Ramos (cell line): ENCODE measurements around the gene ICE2.

Experiments used
- in situ Hi-C: fragments of 300-500 bp; cut with MboI; formaldehyde crosslinking; loops from one replicate; pipeline ENCODE4 v1.14.3; 2022; ENCODE audit warnings: low sequenced_read_pairs; ENCODE audit not compliant: unreplicated experiment

ICE2 gene

DNA sequence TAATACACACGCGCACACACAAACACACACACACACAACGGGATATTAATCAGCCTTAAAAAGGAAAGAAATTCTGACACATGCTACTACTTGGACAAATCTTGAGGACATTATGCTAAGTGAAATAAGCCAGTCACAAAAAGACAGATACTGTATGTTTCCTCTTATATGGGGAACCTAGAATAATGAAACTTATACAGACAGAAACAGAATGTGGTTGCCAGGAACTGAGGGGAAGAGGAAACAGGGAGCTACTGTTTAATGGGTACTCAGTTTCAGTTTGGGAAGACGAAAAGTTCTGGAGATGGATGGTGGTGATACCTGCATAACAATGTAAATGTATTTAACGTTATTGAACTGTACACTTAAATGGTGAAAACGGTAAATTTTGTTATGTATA lies 20.2 kb downstream of the ICE2 start:
- in situ Hi-C loops, result no loop called here

DNA sequence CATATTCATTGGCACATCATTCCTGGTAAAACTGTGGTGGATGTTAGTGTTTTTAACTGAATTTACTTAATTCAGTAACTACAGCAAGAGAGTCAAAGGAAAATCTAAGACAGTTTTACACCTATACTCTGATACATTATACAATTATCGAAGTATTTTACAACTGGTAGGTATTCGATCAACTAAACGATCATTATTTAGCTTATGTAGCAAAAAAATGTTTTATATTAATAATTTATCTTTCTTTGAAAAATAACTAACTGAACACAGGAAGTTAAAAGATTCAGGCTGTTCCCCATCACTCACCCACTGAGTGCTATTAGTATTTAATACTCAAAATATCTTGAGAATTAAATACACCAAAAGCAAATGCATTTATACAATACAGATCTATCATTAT lies 21.0 kb downstream of the ICE2 start:
- in situ Hi-C loops, result no loop called here

- in situ Hi-C loops, result no loop called here
These were observed 24.1 kb downstream of the ICE2 start for GRCh38 chr15:60454824-60455223.

DNA sequence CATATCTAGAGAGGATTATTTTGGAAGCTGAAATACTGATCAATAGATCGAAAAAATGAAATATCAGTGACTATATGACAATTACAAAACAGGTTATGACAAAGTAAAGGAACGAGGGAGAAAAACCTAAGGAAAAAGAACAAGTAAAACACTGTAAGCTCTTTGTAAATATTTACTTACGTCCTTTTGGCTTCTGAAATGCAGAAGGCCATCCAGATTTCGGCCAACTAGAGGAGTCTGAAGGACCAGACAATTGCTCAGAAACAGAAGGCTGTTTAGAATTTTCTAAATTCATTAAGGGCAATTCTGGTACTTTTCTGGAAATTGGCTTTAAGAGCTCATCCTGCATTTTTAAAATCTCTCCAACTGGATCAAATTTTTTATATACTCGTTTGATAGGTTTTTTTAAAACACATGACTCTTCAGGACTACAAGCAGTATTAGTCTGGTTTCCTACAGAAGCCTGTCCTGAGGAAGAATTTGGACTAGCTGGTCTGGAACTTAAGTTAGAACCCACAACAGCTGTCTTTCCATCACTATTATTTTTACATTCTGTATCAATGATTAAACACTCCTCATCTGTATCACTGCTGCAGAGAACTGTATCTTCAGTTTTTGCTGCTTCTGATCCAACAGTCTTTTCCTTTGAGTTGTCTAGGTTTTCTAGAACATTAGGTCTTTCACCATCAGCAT lies 30.1 kb downstream of the ICE2 start:
- in situ Hi-C loops, result no loop called here

DNA sequence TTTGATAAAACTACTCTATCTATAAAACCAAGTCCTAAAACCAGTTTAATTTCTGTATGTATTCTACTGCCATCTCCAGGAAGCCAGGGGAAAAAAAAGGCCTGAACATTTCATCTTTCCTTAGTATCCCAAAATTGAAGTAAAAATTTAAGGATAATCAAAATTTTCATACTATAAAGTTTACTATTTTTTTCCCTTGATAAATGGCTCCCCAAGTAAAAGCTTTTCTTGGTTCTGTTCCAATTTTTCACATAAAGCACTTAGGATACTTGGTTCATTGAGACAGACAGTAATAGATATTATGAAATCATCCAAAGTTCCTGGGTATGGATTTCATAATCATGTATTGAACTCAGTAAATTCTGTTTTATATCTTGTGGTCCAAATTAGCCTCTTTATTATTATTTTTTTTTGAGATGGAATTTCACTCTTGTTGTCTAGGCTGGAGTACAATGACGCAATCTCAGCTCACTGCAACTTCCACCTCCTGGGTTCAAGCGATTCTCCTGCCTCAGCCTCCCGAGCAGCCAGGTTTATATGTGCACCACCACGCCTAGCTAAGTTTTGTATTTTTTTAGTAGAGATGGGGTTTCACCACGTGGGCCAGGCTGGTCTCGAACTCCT lies 34.5 kb downstream of the ICE2 start:
- in situ Hi-C loops, result no loop called here

- in situ Hi-C loops, result no loop called here
These were observed 36.2 kb downstream of the ICE2 start for GRCh38 chr15:60442763-60443162.

DNA sequence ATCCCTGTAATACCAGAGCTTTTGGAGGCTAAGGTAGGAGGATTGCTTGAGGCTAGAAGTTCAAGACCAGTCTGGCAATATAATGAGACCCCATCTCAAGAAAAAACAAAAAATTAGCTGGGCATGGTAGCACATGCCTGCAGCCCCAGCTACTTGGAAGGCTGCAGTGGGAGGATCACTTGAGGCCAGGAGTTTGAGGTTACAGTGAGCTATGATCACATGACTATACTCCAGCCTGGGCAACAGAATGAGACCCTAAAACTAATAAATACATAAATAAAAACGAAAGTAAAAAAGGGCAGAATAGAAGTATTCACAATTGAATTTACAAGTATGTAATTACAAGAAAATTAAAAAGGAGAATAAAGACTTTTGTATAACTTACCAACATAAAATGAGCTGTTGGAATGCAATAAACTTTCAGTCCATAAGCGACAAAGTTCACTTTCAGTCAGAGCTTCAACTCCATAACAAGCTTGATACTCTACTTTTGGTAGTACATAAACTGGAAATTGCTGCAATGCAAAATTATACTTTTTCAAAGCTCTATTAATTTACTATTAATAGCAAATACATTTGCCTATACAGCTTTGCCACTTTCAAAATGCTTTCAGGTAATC lies 36.8 kb downstream of the ICE2 start:
- in situ Hi-C loops, result no loop called here

- in situ Hi-C loops, result no loop called here
These were observed 37.6 kb downstream of the ICE2 start for GRCh38 chr15:60441331-60441730.

DNA sequence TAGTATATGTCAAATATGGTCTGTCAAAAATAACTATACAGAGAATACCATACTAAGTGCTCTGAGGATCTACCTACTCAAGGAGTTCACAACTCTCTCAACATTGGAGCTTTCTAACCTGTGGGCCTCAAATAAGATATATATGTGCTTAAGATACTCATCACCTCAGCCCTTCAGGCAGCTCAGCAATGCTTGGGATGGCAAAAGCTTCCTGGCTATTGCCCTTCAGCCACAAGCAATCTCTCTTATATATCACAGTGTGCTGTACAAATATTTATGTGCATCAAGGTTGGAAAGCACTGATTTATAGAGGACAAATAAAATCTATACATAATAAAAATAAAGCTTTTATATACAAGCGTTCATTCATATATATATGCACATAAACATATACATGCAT lies 40.3 kb downstream of the ICE2 start:
- in situ Hi-C loops, result no loop called here

GRCh38 chr15:60428935-60429334 lies 50.0 kb downstream of the ICE2 start:
- in situ Hi-C loops, result no loop called here

GRCh38 chr15:60426870-60427508 lies 52.0 kb downstream of the ICE2 start:
- in situ Hi-C loops, result no loop called here

DNA sequence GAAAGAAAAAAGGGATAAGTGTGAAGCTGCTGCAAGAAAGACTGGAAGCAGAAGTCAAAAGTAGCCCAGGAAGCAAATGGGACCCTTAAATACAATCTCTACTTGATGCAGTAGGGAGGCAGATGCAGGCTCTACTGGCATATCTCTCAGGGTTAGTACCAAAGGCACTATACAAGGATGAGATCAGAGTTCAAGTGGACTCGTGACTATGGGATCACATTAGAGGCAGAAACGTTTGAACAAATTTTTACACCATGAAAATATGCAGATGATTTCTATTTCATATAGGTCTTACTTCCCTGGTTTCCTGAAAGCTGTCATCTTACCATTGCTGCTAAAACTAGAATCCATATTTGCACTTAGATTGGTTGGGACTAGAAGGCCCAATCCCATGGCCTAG lies 53.5 kb downstream of the ICE2 start:
- in situ Hi-C loops, result no loop called here

DNA sequence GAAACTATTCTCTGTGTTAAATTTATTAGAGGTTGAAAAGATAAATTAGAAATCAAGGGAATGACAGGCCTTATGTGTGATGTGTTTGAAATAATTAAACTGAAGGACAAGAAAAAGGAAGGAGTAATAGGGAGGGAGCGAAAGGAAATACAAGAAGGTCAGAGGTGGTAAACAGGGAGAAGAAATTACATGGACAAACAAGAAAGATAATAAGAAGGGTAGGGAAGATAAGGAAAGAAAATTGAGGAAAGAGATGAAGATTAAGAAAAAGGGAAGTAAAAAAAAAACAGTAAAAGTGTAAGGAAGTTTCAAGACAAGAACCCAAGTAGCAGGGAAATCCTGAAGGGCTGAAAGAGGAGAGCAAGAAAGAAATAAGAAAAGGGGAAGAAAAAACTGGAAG lies 54.9 kb downstream of the ICE2 start:
- in situ Hi-C loops, result no loop called here

GRCh38 chr15:60423537-60423936 lies 55.4 kb downstream of the ICE2 start:
- in situ Hi-C loops, result no loop called here

DNA sequence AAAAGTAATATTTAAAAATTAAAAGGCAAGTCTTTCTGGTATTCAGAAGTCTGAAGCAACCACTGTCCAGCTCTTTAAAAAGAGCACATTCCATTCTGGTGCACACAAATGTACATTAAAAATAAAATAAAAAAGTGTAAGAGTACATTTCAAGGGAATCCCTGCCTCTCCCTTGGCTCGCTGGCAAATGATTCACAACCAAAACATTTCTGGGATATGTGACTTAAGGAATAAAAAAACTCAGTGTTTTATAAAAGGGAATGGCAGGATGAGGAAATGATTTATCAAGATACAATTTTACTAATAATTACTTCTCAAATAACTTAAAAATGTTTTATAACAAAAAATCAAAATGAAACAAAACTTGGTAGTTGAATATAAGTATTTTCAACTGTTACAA lies 57.4 kb downstream of the ICE2 start:
- in situ Hi-C loops, result no loop called here

DNA sequence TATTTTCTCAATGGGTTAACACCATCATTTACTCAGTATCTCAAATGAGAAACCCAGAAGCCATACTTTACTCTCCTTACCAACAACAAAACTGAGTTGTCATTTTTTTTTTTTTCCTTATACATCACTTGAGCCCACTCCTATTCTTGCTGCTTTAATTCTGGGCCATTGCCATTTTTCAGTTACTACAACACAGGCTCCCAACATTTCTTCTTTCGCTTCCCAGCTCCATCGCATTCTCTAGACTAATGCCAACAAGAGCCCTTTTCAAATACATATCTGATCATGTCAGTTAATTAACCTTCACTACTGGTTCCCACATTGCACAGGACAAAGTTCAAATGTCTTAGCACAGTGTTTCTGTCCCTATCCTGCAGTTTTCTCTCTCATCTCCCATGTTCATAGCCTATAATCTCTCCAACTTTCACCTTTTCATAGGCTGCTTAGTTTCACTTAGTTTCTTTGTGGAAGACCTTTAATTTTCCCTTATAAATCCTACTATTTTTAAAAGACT lies 58.7 kb downstream of the ICE2 start:
- in situ Hi-C loops, result no loop called here

GRCh38 chr15:60419753-60420152 lies 59.2 kb downstream of the ICE2 start:
- in situ Hi-C loops, result no loop called here

DNA sequence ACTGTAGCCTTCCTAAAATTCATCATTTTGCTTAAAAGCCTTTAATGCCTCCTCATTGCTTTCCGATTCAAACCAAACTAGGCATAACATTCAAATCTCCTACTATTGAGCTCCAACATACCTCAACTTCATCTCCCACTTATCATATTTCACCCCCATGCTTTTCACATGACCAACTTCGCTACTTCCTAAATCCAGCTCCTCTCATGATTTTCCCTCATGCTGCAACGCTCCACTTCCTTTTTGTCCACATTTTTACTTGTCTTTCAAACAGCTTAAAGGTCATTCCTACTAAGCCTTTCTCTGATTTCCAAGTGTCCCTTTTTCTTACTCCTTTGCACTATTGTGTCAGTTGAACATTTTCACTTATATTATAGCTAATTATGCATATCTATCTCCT lies 60.8 kb downstream of the ICE2 start:
- in situ Hi-C loops, result no loop called here

- in situ Hi-C loops, result no loop called here
These were observed 61.8 kb downstream of the ICE2 start for GRCh38 chr15:60417112-60417511.

DNA sequence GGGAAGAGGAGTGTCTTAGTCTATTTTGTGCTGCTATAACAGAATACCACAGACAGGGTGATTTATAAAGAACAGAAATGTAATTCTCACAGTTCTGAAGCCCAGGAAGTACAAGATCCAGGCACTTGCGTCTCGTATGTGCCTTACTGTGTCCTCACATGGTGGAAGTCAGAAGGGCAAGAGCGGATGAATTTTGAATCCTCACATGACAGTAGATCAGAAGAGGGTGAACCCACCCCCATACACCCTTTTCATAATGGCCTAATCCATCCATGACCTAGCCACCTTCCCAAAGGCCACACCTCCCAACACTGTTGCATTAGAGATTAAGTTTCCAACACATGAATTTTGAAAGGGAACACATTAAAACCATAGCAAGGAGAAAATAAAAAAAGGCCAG lies 62.5 kb downstream of the ICE2 start:
- in situ Hi-C loops, result no loop called here

- in situ Hi-C loops, result no loop called here
These were observed 64.8 kb downstream of the ICE2 start for GRCh38 chr15:60414016-60414682.
